ENCODE measurements around the gene TNFRSF12A. TPM values are rescaled to one million over a fixed set of nuclear protein-coding genes. Genes with fewer than 3 reads are reported as not detected.

The TNFRSF12A gene
- total and polyA plus RNA-seq, 2 of the 13 experiments (the other 11 are each of a cell fraction or from before 2014, with no cell fraction given) = 61.9 to 66.0 TPM

GRCh38 chr16:3059041-3059722, 39.0 kb downstream of the TNFRSF12A start (continued):
- TF ChIP-seq, protein P1, sequence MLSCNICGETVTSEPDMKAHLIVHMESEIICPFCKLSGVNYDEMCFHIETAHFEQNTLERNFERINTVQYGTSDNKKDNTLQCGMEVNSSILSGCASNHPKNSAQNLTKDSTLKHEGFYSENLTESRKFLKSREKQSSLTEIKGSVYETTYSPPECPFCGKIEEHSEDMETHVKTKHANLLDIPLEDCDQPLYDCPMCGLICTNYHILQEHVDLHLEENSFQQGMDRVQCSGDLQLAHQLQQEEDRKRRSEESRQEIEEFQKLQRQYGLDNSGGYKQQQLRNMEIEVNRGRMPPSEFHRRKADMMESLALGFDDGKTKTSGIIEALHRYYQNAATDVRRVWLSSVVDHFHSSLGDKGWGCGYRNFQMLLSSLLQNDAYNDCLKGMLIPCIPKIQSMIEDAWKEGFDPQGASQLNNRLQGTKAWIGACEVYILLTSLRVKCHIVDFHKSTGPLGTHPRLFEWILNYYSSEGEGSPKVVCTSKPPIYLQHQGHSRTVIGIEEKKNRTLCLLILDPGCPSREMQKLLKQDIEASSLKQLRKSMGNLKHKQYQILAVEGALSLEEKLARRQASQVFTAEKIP (CRISPR knock-in tag; IDR thresholded peaks at IDR 0.05; ENCODE audit: borderline replicate concordance) = no peak
- TF ChIP-seq GPN1 (CRISPR knock-in tag; IDR thresholded peaks at IDR 0.05; ENCODE audit: borderline replicate concordance) = no peak
- TF ChIP-seq HNF1A (IDR thresholded peaks at IDR 0.05; ENCODE audit: low read depth) = no peak
- peak; percentile 82; the same call in 1 of the 2 replicates for TF ChIP-seq HNF1A (CRISPR knock-in tag; IDR thresholded peaks at IDR 0.05; ENCODE audit: borderline replicate concordance)
- TF ChIP-seq ZNF850 (CRISPR knock-in tag; conservative IDR thresholded peaks at IDR 0.05) = no peak
- TF ChIP-seq ZNF558 (CRISPR knock-in tag; IDR thresholded peaks at IDR 0.05; ENCODE audit: borderline replicate concordance) = peak; percentile 28; the same call in 1 of the 2 replicates
- peak; percentile 75; the same call in 1 of the 2 replicates for TF ChIP-seq KDM5B (CRISPR knock-in tag; IDR thresholded peaks at IDR 0.05; ENCODE audit: borderline replicate concordance)
- TF ChIP-seq ZNF549 (CRISPR knock-in tag; IDR thresholded peaks at IDR 0.05) = no peak
- no peak; the same call in 1 of the 2 replicates for TF ChIP-seq RARA (CRISPR knock-in tag; IDR thresholded peaks at IDR 0.05)
- TF ChIP-seq, protein P2, sequence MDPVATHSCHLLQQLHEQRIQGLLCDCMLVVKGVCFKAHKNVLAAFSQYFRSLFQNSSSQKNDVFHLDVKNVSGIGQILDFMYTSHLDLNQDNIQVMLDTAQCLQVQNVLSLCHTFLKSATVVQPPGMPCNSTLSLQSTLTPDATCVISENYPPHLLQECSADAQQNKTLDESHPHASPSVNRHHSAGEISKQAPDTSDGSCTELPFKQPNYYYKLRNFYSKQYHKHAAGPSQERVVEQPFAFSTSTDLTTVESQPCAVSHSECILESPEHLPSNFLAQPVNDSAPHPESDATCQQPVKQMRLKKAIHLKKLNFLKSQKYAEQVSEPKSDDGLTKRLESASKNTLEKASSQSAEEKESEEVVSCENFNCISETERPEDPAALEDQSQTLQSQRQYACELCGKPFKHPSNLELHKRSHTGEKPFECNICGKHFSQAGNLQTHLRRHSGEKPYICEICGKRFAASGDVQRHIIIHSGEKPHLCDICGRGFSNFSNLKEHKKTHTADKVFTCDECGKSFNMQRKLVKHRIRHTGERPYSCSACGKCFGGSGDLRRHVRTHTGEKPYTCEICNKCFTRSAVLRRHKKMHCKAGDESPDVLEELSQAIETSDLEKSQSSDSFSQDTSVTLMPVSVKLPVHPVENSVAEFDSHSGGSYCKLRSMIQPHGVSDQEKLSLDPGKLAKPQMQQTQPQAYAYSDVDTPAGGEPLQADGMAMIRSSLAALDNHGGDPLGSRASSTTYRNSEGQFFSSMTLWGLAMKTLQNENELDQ (CRISPR knock-in tag; IDR thresholded peaks at IDR 0.05; ENCODE audit: borderline replicate concordance) = no peak
- TF ChIP-seq PPARG (CRISPR knock-in tag; conservative IDR thresholded peaks at IDR 0.05) = no peak
- TF ChIP-seq NR2C2 (CRISPR knock-in tag; IDR thresholded peaks at IDR 0.05; ENCODE audit: borderline replicate concordance) = peak; percentile 44; the same call in 1 of the 2 replicates
- TF ChIP-seq THRA (CRISPR knock-in tag; IDR thresholded peaks at IDR 0.05; ENCODE audit: borderline replicate concordance) = peak; percentile 87
- TF ChIP-seq ZNF790 (CRISPR knock-in tag; IDR thresholded peaks at IDR 0.05; ENCODE audit: borderline replicate concordance) = no peak
- TF ChIP-seq ZNF572 (CRISPR knock-in tag; IDR thresholded peaks at IDR 0.05) = no peak
- TF ChIP-seq CENPX (CRISPR knock-in tag; IDR thresholded peaks at IDR 0.05) = no peak
- no peak for TF ChIP-seq FOXA1 (IDR thresholded peaks at IDR 0.05)
- TF ChIP-seq FOXA1 (CRISPR knock-in tag; IDR thresholded peaks at IDR 0.05) = no peak
- peak; percentile 78 for TF ChIP-seq ARNTL (CRISPR knock-in tag; IDR thresholded peaks at IDR 0.05)
- TF ChIP-seq ZNF33A (CRISPR knock-in tag; IDR thresholded peaks at IDR 0.05; ENCODE audit: borderline replicate concordance) = no peak
- no peak for TF ChIP-seq ZNF501 (CRISPR knock-in tag; IDR thresholded peaks at IDR 0.05)

All from HepG2 (cell line).